ENCODE measurements around the gene PDGFD.

GRCh38 chr11:104159356-104159755, 4.6 kb downstream of the PDGFD start:
- TF ChIP-seq FOXM1 (IDR thresholded peaks at IDR 0.05; ENCODE audit: borderline replicate concordance) (no peak), SP1 (IDR thresholded peaks at IDR 0.05) (no peak), PKNOX1 (IDR thresholded peaks at IDR 0.05) (no peak), NFRKB (IDR thresholded peaks at IDR 0.05) (no peak), BHLHE40 (IDR thresholded peaks at IDR 0.05; ENCODE audit: borderline replicate concordance) (no peak), CTBP1 (IDR thresholded peaks at IDR 0.05; ENCODE audit: borderline replicate concordance) (no peak), SUZ12 (IDR thresholded peaks at IDR 0.05) (no peak), ZNF384 (IDR thresholded peaks at IDR 0.05) (no peak), FOXK2 (IDR thresholded peaks at IDR 0.05) (no peak), ARNT (IDR thresholded peaks at IDR 0.05) (no peak), TARDBP (IDR thresholded peaks at IDR 0.05) (no peak), ELF4 (IDR thresholded peaks at IDR 0.05) (no peak), L3MBTL2 (conservative IDR thresholded peaks at IDR 0.05) (no peak), HDGF (IDR thresholded peaks at IDR 0.05; ENCODE audit: borderline replicate concordance) (no peak)
